Activated naive CD8-positive, alpha-beta T cell (primary cell): ENCODE results near the gene EPHA5.

Source experiments
- H3K27ac Mint-ChIP-seq: one replicate; pipeline ENCODE4 v1.8.0; 2021; ENCODE audit warnings: mixed read lengths
- H3K27me3 Mint-ChIP-seq: one replicate; pipeline ENCODE4 v1.8.0; 2021; ENCODE audit warnings: mixed read lengths
- H3K36me3 Mint-ChIP-seq: one replicate; pipeline ENCODE4 v1.8.0; 2021; ENCODE audit warnings: mixed read lengths
- H3K4me1 Mint-ChIP-seq: one replicate; pipeline ENCODE4 v1.8.0; 2021; ENCODE audit warnings: low read depth, mixed read lengths
- H3K4me3 Mint-ChIP-seq: one replicate; pipeline ENCODE4 v1.8.0; 2021; ENCODE audit warnings: mild to moderate bottlenecking, mixed read lengths
- H3K9me3 Mint-ChIP-seq: one replicate; pipeline ENCODE4 v1.8.0; 2021; ENCODE audit warnings: low read depth, mixed read lengths

The EPHA5 gene

GRCh38 chr4:65482410-65482809 lies 187.9 kb downstream of the EPHA5 start:
- Mint-ChIP-seq H3K27ac (no peak overlapping the region), H3K36me3 (no peaks in the 10 kb centered on the region), H3K4me1 (no peaks in the 10 kb centered on the region), H3K4me3 (no peak overlapping the region), H3K27me3 (no peaks in the 10 kb centered on the region), H3K9me3 (peaks cover 16% of the 10 kb centered on the region)

DNA sequence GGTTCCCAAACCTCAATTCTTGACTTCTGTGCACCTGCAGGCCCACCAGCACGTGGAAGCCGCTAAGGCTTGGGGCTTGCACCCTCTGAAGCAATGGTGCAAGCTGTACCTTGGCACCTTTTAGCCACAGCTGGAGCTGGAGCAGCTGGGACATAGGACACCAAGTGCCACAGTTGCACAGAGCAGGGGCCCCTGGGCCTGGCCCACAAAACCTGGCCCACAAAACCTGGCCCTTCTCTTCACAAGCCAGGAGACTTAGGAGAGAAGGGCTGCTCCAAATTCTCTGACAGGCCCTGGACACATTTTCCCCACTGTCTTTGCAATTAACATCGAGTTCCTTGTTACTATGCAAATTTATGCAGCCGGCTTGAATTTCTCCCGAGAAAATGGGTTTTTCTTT lies 197.8 kb downstream of the EPHA5 start:
- Mint-ChIP-seq H3K9me3 (no peaks in the 10 kb centered on the region), H3K36me3 (no peaks in the 10 kb centered on the region), H3K4me3 (no peak overlapping the region), H3K27me3 (no peaks in the 10 kb centered on the region), H3K4me1 (no peaks in the 10 kb centered on the region), H3K27ac (no peak overlapping the region)

DNA sequence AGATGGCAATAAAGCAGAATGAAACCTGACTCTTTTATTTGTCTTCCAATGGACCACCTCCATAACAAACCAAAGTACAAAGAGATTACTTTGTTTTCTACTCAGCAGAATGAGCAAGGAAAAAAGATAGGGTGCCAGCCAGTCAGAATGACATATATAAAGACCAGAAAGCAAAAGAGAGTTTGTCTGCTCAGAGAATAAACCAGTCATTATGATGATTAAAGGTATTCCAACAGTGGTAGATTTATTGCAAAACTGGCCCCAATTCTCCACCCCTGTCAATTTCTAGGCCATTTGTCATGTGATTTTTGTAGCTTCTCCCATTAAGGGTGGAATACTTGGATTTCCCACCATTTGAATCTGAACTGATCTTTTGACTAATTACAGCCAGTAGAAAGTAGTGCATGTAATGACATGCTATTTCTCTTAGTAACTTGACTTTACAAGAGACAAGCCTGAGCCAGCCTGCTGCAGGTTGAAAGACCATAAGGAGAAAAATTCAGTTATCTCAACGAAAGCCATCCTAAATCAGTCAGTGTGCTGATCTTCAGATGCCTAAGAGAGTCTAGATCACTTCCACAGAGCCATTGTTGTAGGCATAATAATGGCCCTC lies 203.1 kb downstream of the EPHA5 start:
- Mint-ChIP-seq H3K9me3 (peaks cover 6% of the 10 kb centered on the region), H3K4me1 (no peaks in the 10 kb centered on the region), H3K4me3 (no peak overlapping the region), H3K36me3 (no peaks in the 10 kb centered on the region), H3K27ac (no peak overlapping the region), H3K27me3 (no peaks in the 10 kb centered on the region)

DNA sequence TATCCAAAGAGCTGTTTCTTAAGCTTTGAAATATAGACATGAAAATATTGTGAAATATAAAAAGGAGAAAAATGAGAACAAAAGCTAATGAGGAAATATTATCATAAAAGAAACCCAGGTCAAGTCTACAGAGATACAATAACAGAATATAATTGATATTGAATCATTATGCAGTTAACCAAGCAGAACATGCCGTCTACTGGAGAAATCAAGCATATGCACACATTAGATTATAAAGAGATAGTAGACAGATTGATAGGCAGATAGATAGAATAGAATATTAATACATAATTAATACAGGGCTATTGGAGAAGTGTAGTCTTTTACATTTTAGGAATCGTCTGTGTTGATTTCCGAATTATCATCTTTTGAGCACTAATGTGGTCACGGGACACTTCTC lies 208.5 kb downstream of the EPHA5 start:
- Mint-ChIP-seq H3K4me3 (no peak overlapping the region), H3K36me3 (no peaks in the 10 kb centered on the region), H3K27me3 (no peaks in the 10 kb centered on the region), H3K4me1 (no peaks in the 10 kb centered on the region), H3K27ac (no peak overlapping the region), H3K9me3 (peaks cover 8% of the 10 kb centered on the region)

DNA sequence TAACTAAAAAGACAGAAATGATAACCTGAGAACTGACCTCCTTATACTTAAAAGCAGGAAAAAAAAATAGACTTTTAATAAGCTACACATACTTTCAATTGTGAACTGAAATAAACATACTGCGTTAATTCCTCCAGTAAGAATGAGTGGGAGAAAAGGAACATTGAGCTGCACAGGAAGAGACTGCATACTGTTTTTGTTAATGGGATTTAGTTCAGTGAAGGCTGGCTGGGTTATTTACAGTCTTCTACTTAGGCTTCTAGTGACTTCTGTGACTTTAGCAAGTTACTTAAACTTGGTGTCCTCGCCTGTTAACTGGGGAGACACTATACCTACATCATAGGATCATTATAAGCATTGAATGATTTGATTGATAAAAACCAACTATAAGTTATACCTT lies 213.3 kb downstream of the EPHA5 start:
- Mint-ChIP-seq H3K4me3 (no peak overlapping the region), H3K27me3 (no peaks in the 10 kb centered on the region), H3K9me3 (peaks cover 4% of the 10 kb centered on the region), H3K36me3 (no peaks in the 10 kb centered on the region), H3K4me1 (no peaks in the 10 kb centered on the region), H3K27ac (no peak overlapping the region)

DNA sequence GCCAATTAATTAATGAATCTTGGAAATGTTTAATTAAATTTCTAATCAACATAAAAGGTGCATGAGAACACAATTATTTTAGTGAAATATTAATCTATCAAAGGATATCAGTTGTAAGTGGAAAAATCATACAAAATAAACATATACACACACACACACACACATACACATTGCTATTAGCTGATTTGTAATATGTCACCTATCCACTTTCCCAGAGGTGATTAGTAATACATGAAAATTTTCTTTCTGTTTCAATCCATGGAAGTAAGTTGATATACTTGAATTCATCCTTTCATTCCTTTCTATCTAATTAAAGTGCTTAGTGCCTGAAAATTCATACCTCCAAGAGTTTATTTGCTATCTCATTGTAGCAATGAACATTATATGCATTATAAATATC lies 213.7 kb downstream of the EPHA5 start:
- Mint-ChIP-seq H3K4me3 (no peak overlapping the region), H3K27ac (no peak overlapping the region), H3K4me1 (no peaks in the 10 kb centered on the region), H3K36me3 (no peaks in the 10 kb centered on the region), H3K9me3 (peaks cover 4% of the 10 kb centered on the region), H3K27me3 (no peaks in the 10 kb centered on the region)

GRCh38 chr4:65453398-65453797 lies 216.9 kb downstream of the EPHA5 start:
- H3K27me3 Mint-ChIP-seq = no peaks in the 10 kb centered on the region
- no peak overlapping the region for H3K4me3 Mint-ChIP-seq
- H3K9me3 Mint-ChIP-seq = peaks cover 4% of the 10 kb centered on the region
- H3K4me1 Mint-ChIP-seq = no peaks in the 10 kb centered on the region
- no peak overlapping the region for H3K27ac Mint-ChIP-seq
- H3K36me3 Mint-ChIP-seq = no peaks in the 10 kb centered on the region

GRCh38 chr4:65450899-65451298 lies 219.4 kb downstream of the EPHA5 start:
- H3K9me3 Mint-ChIP-seq = no peaks in the 10 kb centered on the region
- H3K4me1 Mint-ChIP-seq = no peaks in the 10 kb centered on the region
- H3K4me3 Mint-ChIP-seq = no peak overlapping the region
- no peak overlapping the region for H3K27ac Mint-ChIP-seq
- H3K36me3 Mint-ChIP-seq = no peaks in the 10 kb centered on the region
- H3K27me3 Mint-ChIP-seq = no peaks in the 10 kb centered on the region

- no peaks in the 10 kb centered on the region for H3K27me3 Mint-ChIP-seq
- H3K9me3 Mint-ChIP-seq = peaks cover 4% of the 10 kb centered on the region
- no peaks in the 10 kb centered on the region for H3K36me3 Mint-ChIP-seq
- no peaks in the 10 kb centered on the region for H3K4me1 Mint-ChIP-seq
- no peak overlapping the region for H3K27ac Mint-ChIP-seq
- H3K4me3 Mint-ChIP-seq = no peak overlapping the region
These were observed 233.2 kb downstream of the EPHA5 start for GRCh38 chr4:65437102-65437501.

- H3K4me3 Mint-ChIP-seq = no peak overlapping the region
- peaks cover 10% of the 10 kb centered on the region for H3K9me3 Mint-ChIP-seq
These were observed 248.2 kb downstream of the EPHA5 start for GRCh38 chr4:65422109-65422508.

DNA sequence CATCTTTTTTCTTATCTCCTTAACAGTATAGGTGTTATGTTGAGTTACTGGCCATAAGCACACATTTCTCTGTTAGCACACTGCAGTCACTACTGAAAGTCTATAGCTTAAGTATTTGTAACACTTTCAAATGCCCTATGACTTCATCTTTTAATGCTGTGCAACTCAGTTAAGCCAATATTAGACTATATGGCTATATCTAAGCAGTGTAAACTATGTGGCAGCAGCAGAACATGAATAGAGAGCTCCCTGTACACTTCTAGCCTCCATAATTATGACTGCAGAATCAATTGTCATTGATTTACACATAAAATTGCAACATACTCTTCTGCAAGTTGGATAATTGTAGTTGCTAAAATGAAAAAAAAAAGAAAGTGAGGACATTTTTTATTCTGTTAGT lies 250.3 kb downstream of the EPHA5 start:
- Mint-ChIP-seq H3K36me3 (no peaks in the 10 kb centered on the region), H3K4me3 (no peak overlapping the region), H3K4me1 (no peaks in the 10 kb centered on the region), H3K9me3 (peaks cover 10% of the 10 kb centered on the region), H3K27ac (no peak overlapping the region), H3K27me3 (no peaks in the 10 kb centered on the region)

More at GRCh38 chr4:65422109-65422508, 248.2 kb downstream of the EPHA5 start:
- Mint-ChIP-seq H3K27me3 (no peaks in the 10 kb centered on the region), H3K36me3 (no peaks in the 10 kb centered on the region), H3K27ac (no peak overlapping the region), H3K4me1 (no peaks in the 10 kb centered on the region)

GRCh38 chr4:65416891-65417290 lies 253.4 kb downstream of the EPHA5 start:
- Mint-ChIP-seq H3K9me3 (peaks cover 6% of the 10 kb centered on the region), H3K36me3 (no peaks in the 10 kb centered on the region), H3K27me3 (no peaks in the 10 kb centered on the region), H3K27ac (no peak overlapping the region), H3K4me1 (no peaks in the 10 kb centered on the region), H3K4me3 (no peak overlapping the region)

- Mint-ChIP-seq H3K27ac (no peak overlapping the region), H3K9me3 (peaks cover 6% of the 10 kb centered on the region), H3K4me1 (no peaks in the 10 kb centered on the region)
These were observed 262.8 kb downstream of the EPHA5 start for GRCh38 chr4:65407483-65407882.

GRCh38 chr4:65401083-65401482 lies 269.2 kb downstream of the EPHA5 start:
- Mint-ChIP-seq H3K9me3 (peaks cover 8% of the 10 kb centered on the region), H3K27me3 (no peaks in the 10 kb centered on the region), H3K4me3 (no peak overlapping the region), H3K27ac (no peak overlapping the region), H3K4me1 (no peaks in the 10 kb centered on the region), H3K36me3 (no peaks in the 10 kb centered on the region)

More at GRCh38 chr4:65407483-65407882, 262.8 kb downstream of the EPHA5 start:
- no peaks in the 10 kb centered on the region for H3K27me3 Mint-ChIP-seq
- H3K4me3 Mint-ChIP-seq = no peak overlapping the region
- no peaks in the 10 kb centered on the region for H3K36me3 Mint-ChIP-seq

DNA sequence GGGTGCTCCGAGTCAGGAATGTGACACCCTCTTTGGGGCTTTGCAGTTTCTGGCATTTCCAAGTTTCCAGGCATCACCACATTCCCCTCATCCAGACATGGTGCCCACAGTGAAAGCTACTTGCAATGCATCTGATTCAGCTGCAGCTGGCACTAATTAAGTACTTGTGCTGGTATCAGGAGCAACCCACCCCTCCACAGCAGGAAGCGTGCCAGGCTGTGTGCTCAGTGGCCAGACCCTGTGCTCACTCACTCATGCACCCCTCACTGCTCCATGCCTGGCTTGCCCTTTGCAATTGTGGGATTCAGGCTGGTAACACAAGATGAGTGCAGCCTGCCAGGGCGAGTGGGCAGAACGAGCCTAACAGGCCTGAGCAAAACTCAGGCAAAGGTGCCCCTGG lies 271.2 kb downstream of the EPHA5 start:
- H3K27me3 Mint-ChIP-seq = no peaks in the 10 kb centered on the region
- H3K4me1 Mint-ChIP-seq = no peaks in the 10 kb centered on the region
- H3K27ac Mint-ChIP-seq = no peak overlapping the region
- no peaks in the 10 kb centered on the region for H3K36me3 Mint-ChIP-seq
- peaks cover 12% of the 10 kb centered on the region for H3K9me3 Mint-ChIP-seq
- H3K4me3 Mint-ChIP-seq = no peak overlapping the region

DNA sequence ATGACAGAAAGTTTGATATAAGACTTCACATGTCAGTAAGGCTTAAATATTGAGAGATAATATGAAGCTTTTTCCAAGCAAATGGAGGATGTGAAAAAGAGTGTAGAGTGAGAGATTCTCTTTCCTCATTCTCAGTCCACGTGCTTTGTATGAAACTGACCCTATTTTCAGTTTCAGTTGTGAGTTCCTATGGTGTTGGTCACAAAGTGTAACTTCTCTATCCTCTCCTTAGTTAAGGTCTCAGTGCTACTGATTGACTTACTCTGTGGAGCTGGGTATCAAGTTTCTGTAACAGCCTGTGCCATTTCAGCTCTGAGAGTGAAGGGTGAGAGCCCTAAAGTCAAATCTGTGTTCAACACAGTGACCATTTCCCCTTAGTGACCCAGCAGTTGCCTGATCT lies 277.2 kb downstream of the EPHA5 start:
- H3K27ac Mint-ChIP-seq = no peak overlapping the region
- H3K27me3 Mint-ChIP-seq = no peaks in the 10 kb centered on the region
- peaks cover 15% of the 10 kb centered on the region for H3K9me3 Mint-ChIP-seq
- H3K4me3 Mint-ChIP-seq = no peak overlapping the region
- no peaks in the 10 kb centered on the region for H3K4me1 Mint-ChIP-seq
- H3K36me3 Mint-ChIP-seq = no peaks in the 10 kb centered on the region
